Naive B cell (primary cell): ENCODE data around the gene AP2B1. TPM values are rescaled to one million over a fixed set of nuclear protein-coding genes. Genes with fewer than 3 reads are reported as not detected.

Experiments
- ATAC-seq, 2 donors: fragments of 150-1000 bp; cut with Tn5 transposase; 2 replicates each; pipeline ENCODE4 v1.10.0; 2021; ENCODE audit warnings: low read depth in 2 of 2, mild to moderate bottlenecking in 2 of 2, moderate library complexity in 2 of 2
- DNase-seq: peaks from one replicate; pipeline ENCODE4 v3.0.0; 2022
- H3K27ac Mint-ChIP-seq, 6 donors: one replicate each; pipeline ENCODE4 v1.8.0; 2020 to 2022; ENCODE audit warnings: mild to moderate bottlenecking in 6 of 6, mixed read lengths in 6 of 6, moderate library complexity in 5 of 6, inconsistent platforms in 2 of 6
- H3K27me3 Mint-ChIP-seq, 3 donors: one replicate each; pipeline ENCODE4 v1.8.0; 2021 to 2022; ENCODE audit warnings: mixed read lengths in 3 of 3, mild to moderate bottlenecking in 1 of 3
- H3K36me3 Mint-ChIP-seq, 2 donors: one replicate each; pipeline ENCODE4 v1.8.0; 2020 to 2022; ENCODE audit warnings: mixed read lengths in 2 of 2, inconsistent platforms in 1 of 2, mild to moderate bottlenecking in 1 of 2
- H3K4me1 Mint-ChIP-seq, 3 donors: one replicate each; pipeline ENCODE4 v1.8.0; 2020 to 2022; ENCODE audit warnings: mixed read lengths in 3 of 3, inconsistent platforms in 1 of 3, mild to moderate bottlenecking in 1 of 3, moderate library complexity in 1 of 3
- H3K4me3 Mint-ChIP-seq, 8 donors: one replicate each; pipeline ENCODE4 v1.8.0; 2020 to 2022; ENCODE audit warnings: mild to moderate bottlenecking in 8 of 8, mixed read lengths in 8 of 8, moderate library complexity in 8 of 8, inconsistent platforms in 2 of 8
- H3K9me3 Mint-ChIP-seq, 7 donors: one replicate each; pipeline ENCODE4 v1.8.0; 2020 to 2022; ENCODE audit warnings: mixed read lengths in 7 of 7, mild to moderate bottlenecking in 5 of 7, inconsistent platforms in 2 of 7, moderate library complexity in 1 of 7
- polyA plus RNA-seq, 6 donors: library from polyadenylated mRNA; unstranded; fragments of 300-500 nt; fragmentation: Illumina TruSeq; gene quantifications; one replicate each; pipeline ENCODE4 v1.2.3, GENCODE V29; 2021; ENCODE audit warnings: low read depth in 6 of 6

The AP2B1 gene
- polyA plus RNA-seq, 6 donors from 2014 or later, result 34.1 to 52.1 (median 40.8) TPM

DNA sequence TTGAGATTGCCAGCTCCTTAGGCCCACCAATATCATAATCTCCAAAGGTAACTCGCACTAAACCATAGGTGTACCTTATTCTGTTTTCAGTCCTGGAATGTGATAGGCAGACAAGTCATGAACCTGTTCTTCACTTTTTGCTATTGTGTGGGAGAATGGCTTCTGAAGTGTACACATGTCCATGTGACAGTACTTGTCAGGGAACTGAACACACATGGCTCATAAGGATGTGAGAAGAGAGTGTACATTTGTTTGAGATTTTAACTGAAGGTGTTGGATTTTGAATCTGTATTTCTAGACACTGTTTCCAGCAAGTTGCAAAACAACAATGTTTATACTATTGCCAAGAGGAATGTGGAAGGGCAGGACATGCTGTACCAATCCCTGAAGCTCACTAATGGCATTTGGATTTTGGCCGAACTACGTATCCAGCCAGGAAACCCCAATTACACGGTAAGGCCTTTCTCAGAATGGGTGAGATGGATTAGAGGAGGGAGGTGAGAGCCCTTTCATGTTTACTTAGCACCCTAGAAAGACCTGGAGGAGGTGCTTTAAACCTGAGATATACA lies 129.9 kb downstream of the AP2B1 start:
- H3K27me3 Mint-ChIP-seq, result no peaks in the 10 kb centered on the region
- H3K36me3 Mint-ChIP-seq, result peaks cover 31 to 36% of the 10 kb centered on the region in 2 donors
- DNase-seq, result no peak
- H3K4me3 Mint-ChIP-seq, result no peak overlapping the region
- no peak overlapping the region for H3K27ac Mint-ChIP-seq
- no peaks in the 10 kb centered on the region for H3K4me1 Mint-ChIP-seq
- H3K9me3 Mint-ChIP-seq, result no peaks in the 10 kb centered on the region
- ATAC-seq, result no peak

DNA sequence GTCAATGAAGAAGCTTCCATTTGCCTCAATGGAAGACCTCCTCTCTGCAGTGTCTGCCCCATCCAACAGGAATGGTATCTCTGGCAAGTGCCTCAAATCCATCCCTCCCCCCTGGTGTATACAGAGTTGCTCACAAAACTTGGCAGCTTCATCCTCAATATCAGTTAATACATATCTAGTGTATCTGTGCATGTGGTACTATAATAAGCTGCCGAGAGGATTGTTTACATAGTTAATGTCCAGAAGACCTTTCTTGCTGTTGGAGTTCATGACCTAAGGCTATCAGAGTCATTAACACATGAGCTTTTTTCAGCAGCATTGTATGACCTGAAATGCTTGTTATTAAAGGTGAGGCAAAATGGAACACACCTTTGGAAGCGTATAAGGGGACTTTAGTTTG lies 130.4 kb downstream of the AP2B1 start:
- ATAC-seq (no peak), DNase-seq (no peak)
- peaks cover 31 to 36% of the 10 kb centered on the region in 2 donors for H3K36me3 Mint-ChIP-seq
- no peak overlapping the region for H3K4me3 Mint-ChIP-seq
- no peaks in the 10 kb centered on the region for H3K9me3 Mint-ChIP-seq
- H3K27ac Mint-ChIP-seq, result no peak overlapping the region
- H3K27me3 Mint-ChIP-seq, result no peaks in the 10 kb centered on the region
- no peaks in the 10 kb centered on the region for H3K4me1 Mint-ChIP-seq

DNA sequence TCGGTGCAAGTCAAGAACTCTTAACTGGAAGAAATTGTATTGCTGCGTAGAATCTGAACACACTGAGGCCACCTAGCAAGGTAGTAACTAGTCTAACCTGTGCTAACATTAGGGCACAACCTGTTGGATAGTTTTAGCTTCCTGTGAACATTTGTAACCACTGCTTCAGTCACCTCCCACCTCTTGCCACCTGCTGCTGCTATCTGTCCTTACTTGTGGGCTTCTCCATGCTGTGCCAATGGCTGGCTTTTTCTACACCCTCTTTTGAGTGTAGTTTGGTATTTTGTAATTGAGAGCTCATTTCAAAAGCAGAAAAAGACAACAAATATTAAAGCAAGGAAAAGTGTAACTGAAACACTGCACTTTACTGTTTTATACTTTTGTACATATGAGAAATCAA lies 136.6 kb downstream of the AP2B1 start:
- Mint-ChIP-seq H3K9me3 (no peaks in the 10 kb centered on the region), H3K27ac (no peak overlapping the region), H3K4me1 (no peaks in the 10 kb centered on the region), H3K36me3 (peaks cover 49 to 53% of the 10 kb centered on the region in 2 donors), H3K27me3 (no peaks in the 10 kb centered on the region), H3K4me3 (no peak overlapping the region)
- DNase-seq (no peak), ATAC-seq (no peak)

DNA sequence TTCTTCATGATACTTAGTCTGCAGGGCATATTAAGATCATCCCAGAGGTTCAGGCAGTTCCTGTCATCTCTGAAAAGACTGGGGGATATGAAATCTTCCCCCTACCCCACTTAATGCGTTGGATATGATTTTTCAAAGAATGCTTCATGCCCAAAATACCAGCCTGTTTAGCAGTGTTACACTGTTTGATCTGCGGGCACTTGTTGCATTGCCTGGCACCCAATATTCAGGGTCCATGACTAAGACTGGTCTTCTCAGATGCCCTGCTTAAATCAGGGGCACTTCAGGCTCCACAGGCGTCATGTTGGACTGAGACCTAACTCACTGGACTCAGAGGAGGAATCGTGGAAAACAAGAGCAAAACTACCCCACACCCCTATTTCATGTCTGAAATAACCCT lies 137.9 kb downstream of the AP2B1 start:
- peak overlapping the region in 1 of 6 donors; percentile 47 for H3K27ac Mint-ChIP-seq
- ATAC-seq (no peak), DNase-seq (no peak)
- H3K4me1 Mint-ChIP-seq, result peaks cover 0 to 10% (median 0%) of the 10 kb centered on the region in 3 donors
- H3K9me3 Mint-ChIP-seq, result no peaks in the 10 kb centered on the region
- H3K4me3 Mint-ChIP-seq, result no peak overlapping the region
- peaks cover 43 to 45% of the 10 kb centered on the region in 2 donors for H3K36me3 Mint-ChIP-seq
- peaks cover 0 to 1% (median 0%) of the 10 kb centered on the region in 3 donors for H3K27me3 Mint-ChIP-seq

DNA sequence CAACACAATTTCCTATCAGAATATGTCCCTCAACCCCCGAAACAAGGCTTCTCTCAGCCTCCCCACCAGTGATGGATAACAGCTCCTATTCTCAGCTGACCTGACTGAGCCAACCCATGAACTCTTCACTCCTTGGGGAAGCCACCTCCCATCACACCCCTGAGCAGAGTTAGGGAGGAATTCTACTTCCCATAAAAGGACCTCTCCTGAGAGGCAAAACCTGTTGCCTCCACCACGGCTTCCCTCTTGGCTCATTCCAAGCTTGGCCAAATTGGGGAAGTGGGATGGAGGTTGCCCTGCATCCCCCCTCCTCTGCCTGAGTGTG lies 138.6 kb downstream of the AP2B1 start:
- peaks cover 43 to 47% of the 10 kb centered on the region in 2 donors for H3K36me3 Mint-ChIP-seq
- H3K4me3 Mint-ChIP-seq, result no peak overlapping the region
- no peak overlapping the region for H3K27ac Mint-ChIP-seq
- peaks cover 6 to 17% (median 6%) of the 10 kb centered on the region in 3 donors for H3K4me1 Mint-ChIP-seq
- DNase-seq (no peak), ATAC-seq (no peak)
- no peaks in the 10 kb centered on the region for H3K9me3 Mint-ChIP-seq
- H3K27me3 Mint-ChIP-seq, result peaks cover 5 to 8% (median 7%) of the 10 kb centered on the region in 3 donors

DNA sequence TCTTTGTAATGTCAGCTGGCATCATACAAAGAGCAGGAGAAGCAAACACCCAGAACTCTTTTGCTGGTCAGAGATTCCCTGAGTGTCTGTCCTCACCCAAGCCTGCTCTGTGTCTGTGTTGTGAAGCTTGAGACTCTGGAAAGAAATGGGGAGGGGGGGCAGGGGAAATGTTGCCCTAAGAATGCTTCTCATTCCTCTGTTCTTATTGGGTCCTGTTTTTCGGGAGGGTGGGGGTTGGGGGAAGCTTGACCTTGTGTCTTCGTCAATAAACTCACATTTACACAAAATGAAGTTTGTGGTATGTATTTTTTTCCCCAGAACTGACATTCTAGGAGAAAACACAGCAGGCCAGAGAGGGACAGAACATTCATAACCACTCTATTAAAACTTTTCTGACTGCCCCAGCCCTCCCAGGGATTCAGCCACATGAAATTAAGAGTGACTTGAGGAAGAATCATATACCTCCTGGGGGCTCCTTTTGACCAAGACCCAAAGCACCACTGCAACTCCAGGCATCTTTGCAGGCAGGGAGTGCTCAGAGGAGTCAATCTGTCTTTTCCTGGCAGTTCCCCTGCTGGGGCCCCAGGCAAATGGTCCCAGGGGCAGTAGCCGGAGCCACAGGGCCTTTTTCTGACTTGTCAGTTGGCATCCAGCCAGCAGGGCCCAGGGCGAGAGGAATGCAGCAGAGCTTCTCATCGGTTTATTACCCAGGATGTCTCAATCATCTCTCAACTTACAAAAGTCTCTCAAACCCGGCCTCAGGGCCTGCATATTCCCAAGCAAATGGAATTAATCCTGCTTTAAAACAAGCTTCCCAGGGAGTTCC lies 139.2 kb downstream of the AP2B1 start:
- H3K4me1 Mint-ChIP-seq, result peaks cover 12 to 23% (median 12%) of the 10 kb centered on the region in 3 donors
- DNase-seq (no peak), ATAC-seq (no peak)
- H3K9me3 Mint-ChIP-seq, result no peaks in the 10 kb centered on the region
- H3K27ac Mint-ChIP-seq, result no peak overlapping the region
- H3K36me3 Mint-ChIP-seq, result peaks cover 43 to 45% of the 10 kb centered on the region in 2 donors
- H3K27me3 Mint-ChIP-seq, result peaks cover 6 to 14% (median 12%) of the 10 kb centered on the region in 3 donors
- no peak overlapping the region for H3K4me3 Mint-ChIP-seq

DNA sequence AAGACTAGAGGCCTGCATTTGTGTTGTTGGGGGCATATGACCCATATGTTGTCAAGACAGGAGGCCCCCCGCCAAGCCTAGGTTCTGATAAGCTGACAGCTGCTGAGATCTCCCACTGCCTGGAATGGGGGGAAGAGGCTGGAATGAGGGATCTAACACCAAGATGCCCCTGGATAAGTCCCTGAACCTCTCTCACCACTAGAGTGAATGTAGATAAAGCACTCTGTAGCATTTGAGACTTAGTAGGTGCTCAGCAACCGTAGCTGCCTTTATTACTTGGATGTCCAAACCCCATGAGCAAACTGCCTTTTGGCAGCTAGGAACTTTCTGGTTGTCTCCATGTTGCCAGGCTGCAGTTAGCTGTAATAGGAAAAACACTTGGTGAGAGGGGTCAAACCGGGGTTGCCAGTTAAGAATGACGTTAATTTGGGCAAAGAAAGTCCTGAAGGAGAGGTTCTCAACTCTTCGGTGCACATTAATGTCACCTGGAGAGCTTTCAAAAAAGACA lies 139.9 kb downstream of the AP2B1 start:
- Mint-ChIP-seq H3K4me1 (peaks cover 12 to 25% (median 12%) of the 10 kb centered on the region in 3 donors), H3K36me3 (peaks cover 43 to 45% of the 10 kb centered on the region in 2 donors), H3K27me3 (peaks cover 6 to 14% (median 12%) of the 10 kb centered on the region in 3 donors), H3K9me3 (no peaks in the 10 kb centered on the region), H3K4me3 (no peak overlapping the region), H3K27ac (no peak overlapping the region)
- DNase-seq (no peak), ATAC-seq (no peak)

DNA sequence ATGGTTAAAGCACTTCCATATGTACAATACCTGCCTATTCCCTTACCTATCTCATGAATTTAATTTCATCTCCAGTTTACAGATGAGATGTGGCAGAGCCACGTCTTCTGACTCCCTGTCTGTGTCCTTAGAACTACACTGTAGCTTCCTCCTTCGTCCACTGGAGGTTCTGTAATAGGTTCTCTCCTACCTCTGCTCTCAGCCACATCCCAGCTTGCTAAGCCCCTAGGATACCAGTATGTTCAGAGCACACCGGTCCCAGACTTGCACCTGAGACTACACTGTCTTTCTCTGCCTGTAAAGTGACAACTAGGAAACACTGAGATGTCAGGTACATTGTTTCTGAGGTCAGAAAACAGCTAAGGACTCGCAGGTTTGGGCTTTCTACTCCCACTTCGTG lies 140.5 kb downstream of the AP2B1 start:
- DNase-seq, result no peak
- Mint-ChIP-seq H3K4me3 (no peak overlapping the region), H3K36me3 (peaks cover 43 to 45% of the 10 kb centered on the region in 2 donors), H3K27me3 (peaks cover 6 to 14% (median 12%) of the 10 kb centered on the region in 3 donors), H3K9me3 (no peaks in the 10 kb centered on the region), H3K27ac (no peak overlapping the region), H3K4me1 (peaks cover 12 to 28% (median 12%) of the 10 kb centered on the region in 3 donors)
- ATAC-seq, result no peak

DNA sequence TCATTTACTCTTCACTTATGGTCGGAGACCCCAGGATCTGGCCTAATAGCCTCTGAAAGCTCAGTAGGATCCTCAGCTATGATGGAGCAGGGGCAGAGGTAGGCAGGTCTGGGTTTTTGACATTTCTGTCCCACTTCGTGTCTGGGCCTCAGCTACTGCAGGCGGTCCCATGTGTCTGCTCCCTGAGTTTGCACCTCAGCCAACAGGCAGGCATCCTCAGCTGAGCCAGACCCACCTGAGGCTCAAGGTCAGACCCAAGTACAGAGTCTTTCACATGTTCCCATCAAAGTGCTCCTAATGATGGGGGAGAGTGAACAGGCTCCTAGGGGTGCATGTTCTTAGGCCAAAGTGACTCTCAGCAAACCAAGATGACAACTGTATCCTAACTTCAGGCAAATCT lies 141.4 kb downstream of the AP2B1 start:
- H3K36me3 Mint-ChIP-seq, result peaks cover 39 to 40% of the 10 kb centered on the region in 2 donors
- DNase-seq, result no peak
- H3K27me3 Mint-ChIP-seq, result peaks cover 6 to 14% (median 12%) of the 10 kb centered on the region in 3 donors
- no peaks in the 10 kb centered on the region for H3K9me3 Mint-ChIP-seq
- no peak overlapping the region for H3K4me3 Mint-ChIP-seq
- peak overlapping the region in 1 of 6 donors; percentile 9 for H3K27ac Mint-ChIP-seq
- H3K4me1 Mint-ChIP-seq, result peaks cover 12 to 28% (median 12%) of the 10 kb centered on the region in 3 donors
- ATAC-seq, result no peak

DNA sequence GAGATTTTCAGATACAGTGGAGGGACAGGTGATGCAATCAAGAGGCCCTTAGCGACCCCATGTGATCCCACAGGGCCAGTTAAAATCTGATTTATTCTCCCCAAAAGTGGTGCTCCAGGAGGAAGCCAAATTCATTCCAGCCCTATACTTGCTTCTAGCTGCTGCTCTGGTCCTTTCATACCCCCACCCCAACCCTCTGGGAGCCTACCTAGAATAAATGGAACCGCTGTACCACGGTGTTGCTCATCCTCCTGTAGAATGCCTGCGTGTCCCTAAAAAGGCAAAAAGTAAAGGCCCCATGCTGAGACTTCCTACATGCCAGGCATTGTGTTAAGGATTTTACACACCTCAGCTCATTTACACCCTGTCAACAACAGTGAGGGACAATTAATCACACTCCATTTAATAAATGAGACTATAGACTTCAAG lies 142.3 kb downstream of the AP2B1 start:
- Mint-ChIP-seq H3K27ac (peak overlapping the region in 2 of 6 donors; percentile 33 to 66), H3K9me3 (no peaks in the 10 kb centered on the region), H3K27me3 (peaks cover 6 to 14% (median 12%) of the 10 kb centered on the region in 3 donors), H3K36me3 (peaks cover 30 to 32% of the 10 kb centered on the region in 2 donors), H3K4me3 (peak overlapping the region in 1 of 8 donors; percentile 29), H3K4me1 (peaks cover 12 to 28% (median 12%) of the 10 kb centered on the region in 3 donors)
- no peak for ATAC-seq
- no peak for DNase-seq

DNA sequence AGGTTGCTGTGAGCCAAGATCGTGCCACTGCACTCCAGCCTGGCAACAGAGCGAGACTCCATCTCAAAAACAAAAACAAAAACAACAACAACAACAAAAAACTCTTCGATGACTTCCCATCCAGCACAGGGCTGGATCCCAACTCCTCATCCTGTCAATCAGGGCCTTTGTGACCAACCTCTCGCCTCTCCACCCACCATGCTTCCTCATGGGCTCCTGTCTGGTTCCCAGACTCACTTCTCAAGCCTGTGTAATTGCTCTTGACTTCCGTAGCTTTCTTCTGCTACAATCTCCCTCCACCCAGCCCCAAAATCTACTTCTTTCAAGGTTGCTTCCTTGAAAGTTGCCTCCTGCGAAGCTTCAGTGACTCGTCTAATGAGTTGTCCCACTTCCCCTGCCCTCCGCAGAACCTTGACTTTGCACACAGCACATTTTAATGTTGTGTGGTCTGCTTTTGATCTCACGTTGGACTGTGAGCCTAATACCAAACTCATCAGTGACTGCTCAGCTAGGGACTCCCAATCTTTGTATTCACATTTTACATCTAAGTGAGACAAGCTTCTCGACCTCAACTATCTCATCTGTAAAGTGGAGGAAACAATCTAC lies 143.4 kb downstream of the AP2B1 start:
- H3K27me3 Mint-ChIP-seq, result peaks cover 6 to 14% (median 12%) of the 10 kb centered on the region in 3 donors
- H3K9me3 Mint-ChIP-seq, result no peaks in the 10 kb centered on the region
- no peak overlapping the region for H3K27ac Mint-ChIP-seq
- H3K36me3 Mint-ChIP-seq, result peaks cover 19 to 21% of the 10 kb centered on the region in 2 donors
- peak overlapping the region in 7 of 8 donors; percentile 29 to 86 (median 69) for H3K4me3 Mint-ChIP-seq
- peaks cover 12 to 28% (median 12%) of the 10 kb centered on the region in 3 donors for H3K4me1 Mint-ChIP-seq
- DNase-seq (no peak), ATAC-seq (no peak)

DNA sequence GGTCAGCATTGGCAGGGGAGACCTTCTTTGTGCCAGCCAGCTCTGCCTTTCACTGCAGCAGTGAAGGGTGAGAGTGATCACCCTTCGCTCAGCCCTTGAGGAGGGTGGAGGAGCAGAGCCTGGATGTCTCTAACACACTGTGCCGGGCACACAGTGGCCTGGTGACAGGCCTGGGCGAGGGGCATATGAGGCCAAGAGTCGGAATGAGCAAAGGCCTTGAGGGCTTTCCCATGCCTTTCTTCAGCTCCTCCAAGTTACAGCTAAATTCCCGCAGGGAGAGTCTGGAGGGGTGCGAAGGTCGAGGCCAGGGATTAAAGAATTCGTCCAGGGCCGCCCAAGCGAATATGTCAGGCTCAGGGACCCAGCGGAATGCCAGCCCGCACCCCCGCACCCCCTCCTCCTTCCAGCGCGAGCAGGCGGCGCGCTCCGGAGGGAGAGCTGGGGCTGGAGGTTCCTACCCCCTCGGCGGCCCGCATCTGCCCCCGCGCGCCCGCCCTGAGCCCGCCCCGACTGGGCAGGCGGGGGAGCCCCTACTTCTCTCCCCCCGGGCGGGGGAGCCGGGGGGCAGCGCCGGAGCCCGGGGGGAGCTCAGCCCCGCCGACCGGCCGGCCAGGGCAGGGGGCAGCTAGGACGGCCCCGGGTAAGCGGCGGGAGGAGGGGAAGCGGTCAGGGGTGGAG lies 144.3 kb downstream of the AP2B1 start, which contains the start of gene RASL10B:
RASL10B (plus strand) TSS at position 401 of the 678 bp plus-strand sequence. CDS start 3,546 bp downstream, outside the sequence.
- Mint-ChIP-seq H3K27ac (peak within 1 kb of the TSS in 1 of 6 donors; percentile 93), H3K9me3 (no peaks in the 10 kb centered on the region), H3K27me3 (peaks cover 6 to 14% (median 12%) of the 10 kb centered on the region in 3 donors), H3K4me3 (peak within 1 kb of the TSS; percentile 69 to 90 (median 81)), H3K4me1 (peaks cover 12 to 28% (median 12%) of the 10 kb centered on the region in 3 donors), H3K36me3 (peaks cover 14 to 17% of the 10 kb centered on the region in 2 donors)
- DNase-seq (peak; percentile 29), ATAC-seq (peak; percentile 79 to 87)
